Neural cell (in vitro differentiated cells): ENCODE results near the gene PSMG3.

Experiments used
- EP300 ChIP-seq: fragments of 450-650 bp; conservative IDR thresholded peaks from 2 replicates; pipeline ENCODE4 v1.6.1; 2014; ENCODE audit warnings: antibody characterized with exemption, mild to moderate bottlenecking, moderate library complexity; ENCODE audit not compliant: poor library complexity, severe bottlenecking
- EZH2 ChIP-seq: fragments of 200-600, 300-800 bp; shearing (Covaris generic), sonication (generic); IDR thresholded peaks from 2 replicates; pipeline ENCODE4 v1.6.1; 2014; ENCODE audit warnings: antibody characterized with exemption, low read length, borderline replicate concordance, mild to moderate bottlenecking; ENCODE audit not compliant: insufficient read depth, poor library complexity, severe bottlenecking
- RAD21 ChIP-seq: fragments of 450-650 bp; conservative IDR thresholded peaks from 2 replicates; pipeline ENCODE4 v1.6.1; 2014; ENCODE audit warnings: antibody characterized with exemption, mild to moderate bottlenecking, moderate library complexity
- TAF1 ChIP-seq: IDR thresholded peaks from 2 replicates; pipeline ENCODE4 v1.6.1; 2012; ENCODE audit warnings: low read depth
- TF ChIP-seq, protein P1 (sequence below): fragments of 450-650 bp; IDR thresholded peaks from 2 replicates; pipeline ENCODE4 v1.5.1; 2014; ENCODE audit warnings: antibody characterized with exemption, mild to moderate bottlenecking, moderate library complexity; ENCODE audit not compliant: poor library complexity, severe bottlenecking

DNA sequence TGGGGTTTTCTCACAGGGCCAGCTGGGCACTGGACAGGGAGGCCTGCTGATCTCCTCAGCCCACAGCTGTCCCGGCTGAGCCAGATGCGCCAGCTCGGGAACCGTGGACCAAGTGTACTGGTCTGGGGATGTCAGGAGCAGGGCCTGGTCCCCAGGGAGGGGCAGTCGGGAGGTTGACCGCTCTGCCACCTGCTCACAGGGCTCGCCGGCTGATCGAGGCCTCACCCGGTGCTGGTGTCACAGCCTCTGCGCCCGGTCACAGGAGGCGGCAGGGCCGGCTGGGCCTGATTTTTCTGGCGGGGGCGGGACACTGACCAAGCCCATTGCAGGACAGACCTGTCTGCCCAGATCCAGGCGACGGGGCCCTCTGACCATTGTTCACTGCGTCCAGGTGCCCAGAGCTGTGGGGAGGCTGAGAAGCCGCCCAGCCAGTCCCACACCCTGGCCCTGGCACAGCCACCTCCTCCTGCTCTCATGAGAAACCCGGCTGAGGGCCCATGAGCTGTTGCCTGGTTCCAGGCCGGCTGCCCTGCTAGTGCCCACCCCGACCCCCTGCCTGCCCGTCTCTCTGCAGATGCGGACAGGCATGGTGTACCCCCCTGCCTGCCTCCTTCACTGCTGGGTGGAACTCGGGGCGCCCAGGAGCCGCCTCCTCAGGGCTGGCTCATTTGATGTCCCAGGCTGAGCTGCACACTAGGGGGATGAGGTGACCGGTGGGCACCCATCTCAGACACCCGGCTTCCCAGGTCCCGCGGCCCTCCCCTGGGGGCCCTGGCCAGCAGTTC, 10.8 kb downstream of the PSMG3 start:
- TF ChIP-seq RAD21 = no peak
- TF ChIP-seq, protein P1, sequence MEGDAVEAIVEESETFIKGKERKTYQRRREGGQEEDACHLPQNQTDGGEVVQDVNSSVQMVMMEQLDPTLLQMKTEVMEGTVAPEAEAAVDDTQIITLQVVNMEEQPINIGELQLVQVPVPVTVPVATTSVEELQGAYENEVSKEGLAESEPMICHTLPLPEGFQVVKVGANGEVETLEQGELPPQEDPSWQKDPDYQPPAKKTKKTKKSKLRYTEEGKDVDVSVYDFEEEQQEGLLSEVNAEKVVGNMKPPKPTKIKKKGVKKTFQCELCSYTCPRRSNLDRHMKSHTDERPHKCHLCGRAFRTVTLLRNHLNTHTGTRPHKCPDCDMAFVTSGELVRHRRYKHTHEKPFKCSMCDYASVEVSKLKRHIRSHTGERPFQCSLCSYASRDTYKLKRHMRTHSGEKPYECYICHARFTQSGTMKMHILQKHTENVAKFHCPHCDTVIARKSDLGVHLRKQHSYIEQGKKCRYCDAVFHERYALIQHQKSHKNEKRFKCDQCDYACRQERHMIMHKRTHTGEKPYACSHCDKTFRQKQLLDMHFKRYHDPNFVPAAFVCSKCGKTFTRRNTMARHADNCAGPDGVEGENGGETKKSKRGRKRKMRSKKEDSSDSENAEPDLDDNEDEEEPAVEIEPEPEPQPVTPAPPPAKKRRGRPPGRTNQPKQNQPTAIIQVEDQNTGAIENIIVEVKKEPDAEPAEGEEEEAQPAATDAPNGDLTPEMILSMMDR = no peak
- no peak for TF ChIP-seq EP300
- TF ChIP-seq TAF1 = no peak
- TF ChIP-seq EZH2 = no peak
